Esophagus muscularis mucosa (tissue), 4 donors: ENCODE results near the gene PCMT1.

Experiments used
- EP300 ChIP-seq: sonication (generic); formaldehyde crosslinking; IDR thresholded peaks from one replicate; pipeline ENCODE4 v1.6.1; 2017; ENCODE audit warnings: antibody characterized with exemption
- POLR2A ChIP-seq: fragments of 450-650 bp; IDR thresholded peaks from one replicate; pipeline ENCODE4 v1.6.1; 2017; ENCODE audit warnings: antibody characterized with exemption, moderate library complexity, mild to moderate bottlenecking, low read depth
- POLR2AphosphoS5 ChIP-seq, 2 donors: sonication (generic); formaldehyde crosslinking; IDR thresholded peaks; one replicate each; pipeline ENCODE4 v1.6.1; 2017; ENCODE audit warnings: antibody characterized with exemption in 2 of 2
- TF ChIP-seq, protein P1 (sequence below), 3 experiments: fragments of 200-600 bp in 2 of 3; fragments of 450-650 bp in 1 of 3; sonication (generic) in 2 of 3; IDR thresholded peaks; one replicate each; pipeline ENCODE4 v1.5.1; 2017 to 2019; ENCODE audit warnings: antibody characterized with exemption in 3 of 3, mild to moderate bottlenecking in 2 of 3, moderate library complexity in 1 of 3

DNA sequence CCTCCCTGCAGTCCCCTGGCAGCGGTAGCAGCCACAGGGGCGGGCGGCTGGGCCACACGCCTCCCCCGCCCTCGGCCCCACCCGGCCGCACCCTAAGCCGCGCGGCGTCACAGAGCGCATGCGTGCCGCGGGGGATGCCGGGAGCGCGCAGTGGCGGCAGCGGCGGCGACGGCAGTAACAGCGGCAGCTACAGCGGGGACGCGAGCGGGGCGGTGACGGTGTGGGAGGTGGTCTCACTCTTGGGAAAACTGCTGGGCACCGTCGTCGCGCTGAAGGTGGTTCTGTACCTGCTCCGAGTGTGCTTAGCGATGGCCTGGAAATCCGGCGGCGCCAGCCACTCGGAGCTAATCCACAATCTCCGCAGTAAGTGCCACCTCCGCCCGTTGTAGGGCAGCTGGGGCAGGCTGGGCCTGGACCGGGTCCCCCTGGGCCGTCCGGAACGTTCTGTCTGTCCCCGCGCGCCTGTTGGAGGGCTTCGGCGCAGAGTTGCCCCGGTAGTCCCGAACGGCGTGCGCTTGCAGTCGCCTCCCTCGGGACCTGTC lies at the start of gene PCMT1:
- peak; percentile 95 to 96 for TF ChIP-seq POLR2AphosphoS5 (IDR thresholded peaks at IDR 0.05)
- TF ChIP-seq, protein P1, sequence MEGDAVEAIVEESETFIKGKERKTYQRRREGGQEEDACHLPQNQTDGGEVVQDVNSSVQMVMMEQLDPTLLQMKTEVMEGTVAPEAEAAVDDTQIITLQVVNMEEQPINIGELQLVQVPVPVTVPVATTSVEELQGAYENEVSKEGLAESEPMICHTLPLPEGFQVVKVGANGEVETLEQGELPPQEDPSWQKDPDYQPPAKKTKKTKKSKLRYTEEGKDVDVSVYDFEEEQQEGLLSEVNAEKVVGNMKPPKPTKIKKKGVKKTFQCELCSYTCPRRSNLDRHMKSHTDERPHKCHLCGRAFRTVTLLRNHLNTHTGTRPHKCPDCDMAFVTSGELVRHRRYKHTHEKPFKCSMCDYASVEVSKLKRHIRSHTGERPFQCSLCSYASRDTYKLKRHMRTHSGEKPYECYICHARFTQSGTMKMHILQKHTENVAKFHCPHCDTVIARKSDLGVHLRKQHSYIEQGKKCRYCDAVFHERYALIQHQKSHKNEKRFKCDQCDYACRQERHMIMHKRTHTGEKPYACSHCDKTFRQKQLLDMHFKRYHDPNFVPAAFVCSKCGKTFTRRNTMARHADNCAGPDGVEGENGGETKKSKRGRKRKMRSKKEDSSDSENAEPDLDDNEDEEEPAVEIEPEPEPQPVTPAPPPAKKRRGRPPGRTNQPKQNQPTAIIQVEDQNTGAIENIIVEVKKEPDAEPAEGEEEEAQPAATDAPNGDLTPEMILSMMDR (IDR thresholded peaks at IDR 0.05), result peak in 1 of 3 experiments; percentile 4
- TF ChIP-seq POLR2A, result peak; percentile 74
- no peak for TF ChIP-seq EP300
